Measurements from ENCODE around the gene CBX6. TPM values are rescaled to one million over a fixed set of nuclear protein-coding genes. Genes with fewer than 3 reads are reported as not detected.
A peak's percentile ranks its signal among the peaks of the same experiment; 100 is the strongest.

The CBX6 gene
- total and polyA plus RNA-seq, 8 donors: 22.5 to 44.6 (median 27.9) TPM

DNA sequence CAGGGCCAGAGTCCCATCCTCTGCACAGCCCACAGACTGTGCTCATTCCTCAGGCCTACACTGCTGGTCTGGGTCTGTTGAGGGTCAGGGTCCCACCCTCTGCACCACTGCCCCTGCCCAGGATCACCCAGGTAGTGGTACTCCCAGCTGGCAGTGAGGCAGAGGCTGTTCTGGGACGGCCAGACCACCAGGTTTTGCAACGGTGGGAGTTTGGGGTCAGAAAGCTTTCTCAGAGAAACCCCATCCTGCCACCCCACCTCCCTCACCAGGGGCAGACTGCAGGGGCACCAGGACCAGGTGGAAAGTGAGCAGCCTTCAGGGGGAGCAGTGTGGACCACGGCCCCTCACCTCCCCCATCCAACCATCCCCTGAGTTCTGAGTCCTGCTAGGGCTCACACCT lies 39.0 kb downstream of the CBX6 start:
- Histone ChIP-seq H3K9me3 (no peaks in the 10 kb centered on the region), H3K4me3 (no peak overlapping the region), H3K27ac (no peak overlapping the region), H3K36me3 (no peaks in the 10 kb centered on the region), H3K27me3 (no peaks in the 10 kb centered on the region), H3K4me1 (no peaks in the 10 kb centered on the region)
- intact Hi-C loops (cut with DNase I): no loop called here
- WGBS, 2 donors: 75 to 86% methylated on average over 3 of the region's 3 CpGs
- TF ChIP-seq, protein P1, sequence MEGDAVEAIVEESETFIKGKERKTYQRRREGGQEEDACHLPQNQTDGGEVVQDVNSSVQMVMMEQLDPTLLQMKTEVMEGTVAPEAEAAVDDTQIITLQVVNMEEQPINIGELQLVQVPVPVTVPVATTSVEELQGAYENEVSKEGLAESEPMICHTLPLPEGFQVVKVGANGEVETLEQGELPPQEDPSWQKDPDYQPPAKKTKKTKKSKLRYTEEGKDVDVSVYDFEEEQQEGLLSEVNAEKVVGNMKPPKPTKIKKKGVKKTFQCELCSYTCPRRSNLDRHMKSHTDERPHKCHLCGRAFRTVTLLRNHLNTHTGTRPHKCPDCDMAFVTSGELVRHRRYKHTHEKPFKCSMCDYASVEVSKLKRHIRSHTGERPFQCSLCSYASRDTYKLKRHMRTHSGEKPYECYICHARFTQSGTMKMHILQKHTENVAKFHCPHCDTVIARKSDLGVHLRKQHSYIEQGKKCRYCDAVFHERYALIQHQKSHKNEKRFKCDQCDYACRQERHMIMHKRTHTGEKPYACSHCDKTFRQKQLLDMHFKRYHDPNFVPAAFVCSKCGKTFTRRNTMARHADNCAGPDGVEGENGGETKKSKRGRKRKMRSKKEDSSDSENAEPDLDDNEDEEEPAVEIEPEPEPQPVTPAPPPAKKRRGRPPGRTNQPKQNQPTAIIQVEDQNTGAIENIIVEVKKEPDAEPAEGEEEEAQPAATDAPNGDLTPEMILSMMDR (IDR thresholded peaks at IDR 0.05): no peak
- no peak for FAIRE-seq
- no peak for DNase-seq
- ATAC-seq: no peak

DNA sequence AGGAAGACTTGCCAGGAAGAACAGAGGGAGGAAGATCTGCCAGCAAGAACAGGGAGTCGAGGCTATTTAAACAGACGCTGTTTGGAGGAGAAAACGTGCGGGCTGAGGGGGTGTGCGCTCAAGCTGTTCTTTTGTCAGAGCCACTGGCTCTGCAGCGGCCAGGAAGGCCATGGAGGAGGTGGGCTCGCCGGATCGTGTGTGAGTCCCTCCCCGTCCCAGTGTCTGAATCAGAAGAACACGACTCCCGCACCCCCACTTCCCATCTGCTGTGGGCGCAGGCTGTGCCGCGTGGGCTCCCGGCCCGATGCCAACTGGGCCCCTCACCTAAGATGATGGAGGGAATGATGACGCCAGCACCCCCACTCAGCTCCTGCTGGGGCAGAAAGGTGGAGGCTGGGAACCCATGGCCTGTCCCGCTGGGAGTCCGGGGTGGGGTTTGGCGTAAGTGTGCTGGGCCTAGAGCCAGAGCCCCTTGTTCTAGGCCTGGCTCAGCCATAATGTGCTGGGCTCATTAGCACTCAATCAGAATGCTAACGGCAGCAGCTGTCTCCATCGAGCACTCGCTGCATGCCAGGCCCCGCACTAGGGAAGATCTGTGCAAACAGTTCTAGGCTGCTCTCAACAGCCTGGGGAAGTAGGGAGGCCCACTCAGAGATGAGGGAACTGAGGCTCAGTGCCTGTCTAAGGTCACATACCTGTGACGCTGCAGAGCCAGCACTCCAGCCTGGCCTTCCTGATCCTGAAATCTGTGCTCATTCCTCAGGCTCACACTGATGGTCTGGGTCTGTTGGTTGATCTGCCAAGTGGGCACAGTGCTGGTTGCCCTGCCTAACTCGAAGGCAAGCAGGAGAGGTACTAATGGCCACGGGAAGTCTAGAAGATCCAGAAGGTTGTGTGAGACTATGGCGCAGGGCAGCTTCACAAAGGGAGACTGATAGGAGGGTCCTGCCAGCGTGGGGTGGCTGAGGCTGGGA lies 39.7 kb downstream of the CBX6 start:
- ATAC-seq (peak in 1 of 4 donors; percentile 40), FAIRE-seq (no peak), DNase-seq (peak in 1 of 6 donors; percentile 49)
- H3K9me3 ChIP-seq: no peaks in the 10 kb centered on the region
- 86 to 87% methylated on average over 30 of the region's 30 CpGs for WGBS, 2 donors
- H3K4me1 ChIP-seq: no peaks in the 10 kb centered on the region
- no peaks in the 10 kb centered on the region for H3K36me3 ChIP-seq
- H3K27me3 ChIP-seq: no peaks in the 10 kb centered on the region
- no peak overlapping the region for H3K27ac ChIP-seq
- TF ChIP-seq, protein P1 (IDR thresholded peaks at IDR 0.05): no peak
- intact Hi-C loops (cut with DNase I): no loop called here
- H3K4me3 ChIP-seq: no peak overlapping the region

DNA sequence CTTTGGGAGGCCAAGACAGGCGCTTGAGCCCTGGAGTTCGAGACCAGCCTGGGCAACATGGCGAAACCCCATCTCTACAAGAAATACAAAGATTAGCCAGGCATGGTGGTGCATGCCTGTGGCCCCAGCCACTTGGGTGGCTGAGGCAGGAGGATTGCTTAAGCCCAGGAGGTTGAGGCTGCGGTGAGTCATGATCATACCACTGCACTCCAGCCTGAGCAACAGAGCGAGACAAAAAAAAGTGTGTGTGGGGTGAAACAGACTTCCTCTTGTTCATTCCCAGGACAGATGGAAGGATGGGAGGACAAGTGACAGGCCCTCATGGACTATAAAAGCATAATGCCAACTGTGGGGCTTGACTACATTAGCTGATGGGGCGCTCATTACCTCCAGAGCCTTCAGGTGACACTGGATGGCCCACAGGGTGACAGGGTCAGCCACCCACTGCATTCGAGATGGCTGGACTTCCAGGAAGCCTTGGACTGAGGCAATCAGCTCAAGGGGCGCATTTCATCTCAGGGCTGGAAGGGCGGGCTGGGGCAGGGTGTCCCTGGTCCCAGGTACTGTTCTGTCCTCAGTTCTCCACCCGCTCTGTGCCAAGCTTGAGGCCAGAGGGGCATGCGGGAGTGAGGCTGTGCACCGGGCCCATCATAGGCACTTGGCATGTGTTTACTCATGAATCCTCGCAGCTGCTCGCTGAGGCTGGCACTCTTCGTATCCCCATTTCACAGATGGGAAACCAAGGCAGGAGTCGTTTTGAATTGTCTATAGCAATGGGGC lies 40.7 kb downstream of the CBX6 start:
- no peak overlapping the region for H3K27ac ChIP-seq
- intact Hi-C loops (cut with DNase I): no loop called here
- ATAC-seq: no peak
- peak in 1 of 6 donors; percentile 30 for DNase-seq
- no peak overlapping the region for H3K4me3 ChIP-seq
- H3K27me3 ChIP-seq: no peaks in the 10 kb centered on the region
- FAIRE-seq: no peak
- no peaks in the 10 kb centered on the region for H3K9me3 ChIP-seq
- no peaks in the 10 kb centered on the region for H3K4me1 ChIP-seq
- TF ChIP-seq, protein P1 (IDR thresholded peaks at IDR 0.05): no peak
- H3K36me3 ChIP-seq: no peaks in the 10 kb centered on the region
- 93 to 95% methylated on average over 16 of the region's 16 CpGs for WGBS, 2 donors

DNA sequence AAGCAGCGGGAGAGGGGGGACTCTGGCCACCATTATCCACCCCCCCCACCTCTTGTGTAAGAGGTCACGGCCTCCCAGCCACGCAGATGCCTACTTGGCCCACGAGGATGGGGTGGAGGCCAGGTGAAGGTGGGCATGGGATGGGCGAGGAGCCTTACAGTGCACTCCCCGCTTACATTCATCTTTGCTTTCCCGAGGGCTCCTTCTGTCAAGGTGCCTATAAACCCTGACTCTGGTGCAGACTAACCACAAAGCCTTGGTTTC lies 41.2 kb downstream of the CBX6 start:
- no peaks in the 10 kb centered on the region for H3K9me3 ChIP-seq
- H3K4me3 ChIP-seq: no peak overlapping the region
- no peak overlapping the region for H3K27ac ChIP-seq
- TF ChIP-seq, protein P1 (IDR thresholded peaks at IDR 0.05): no peak
- 74 to 91% methylated on average over 7 of the region's 7 CpGs for WGBS, 2 donors
- H3K27me3 ChIP-seq: no peaks in the 10 kb centered on the region
- no peaks in the 10 kb centered on the region for H3K4me1 ChIP-seq
- intact Hi-C loops (cut with DNase I): no loop called here
- H3K36me3 ChIP-seq: no peaks in the 10 kb centered on the region
- FAIRE-seq (no peak), ATAC-seq (no peak), DNase-seq (no peak)

All from pancreas (tissue), 10 donors.